Upper lobe of left lung (tissue), 4 donors: ENCODE results near the gene OSBPL8.

ENCODE experiments used
- POLR2A ChIP-seq, 4 donors: fragments of 450-650 bp; IDR thresholded peaks; one replicate each; pipeline ENCODE4 v1.5.1; 2016 to 2017; ENCODE audit warnings: antibody characterized with exemption in 4 of 4, mild to moderate bottlenecking in 2 of 4
- POLR2AphosphoS5 ChIP-seq, 2 donors: sonication (generic); formaldehyde crosslinking; IDR thresholded peaks; one replicate each; pipeline ENCODE4 v1.5.1; 2017; ENCODE audit warnings: antibody characterized with exemption in 2 of 2
- TF ChIP-seq, protein P1 (sequence below), 6 experiments: fragments of 450-650 bp in 4 of 6; fragments of 200-600 bp in 2 of 6; sonication (generic) in 2 of 6; IDR thresholded peaks; one replicate each; pipeline ENCODE4 v1.5.1; 2016 to 2019; ENCODE audit warnings: antibody characterized with exemption in 6 of 6

GRCh38 chr12:76586764-76587395 is 27.3 kb upstream of the OSBPL8 start:
- TF ChIP-seq, protein P1, sequence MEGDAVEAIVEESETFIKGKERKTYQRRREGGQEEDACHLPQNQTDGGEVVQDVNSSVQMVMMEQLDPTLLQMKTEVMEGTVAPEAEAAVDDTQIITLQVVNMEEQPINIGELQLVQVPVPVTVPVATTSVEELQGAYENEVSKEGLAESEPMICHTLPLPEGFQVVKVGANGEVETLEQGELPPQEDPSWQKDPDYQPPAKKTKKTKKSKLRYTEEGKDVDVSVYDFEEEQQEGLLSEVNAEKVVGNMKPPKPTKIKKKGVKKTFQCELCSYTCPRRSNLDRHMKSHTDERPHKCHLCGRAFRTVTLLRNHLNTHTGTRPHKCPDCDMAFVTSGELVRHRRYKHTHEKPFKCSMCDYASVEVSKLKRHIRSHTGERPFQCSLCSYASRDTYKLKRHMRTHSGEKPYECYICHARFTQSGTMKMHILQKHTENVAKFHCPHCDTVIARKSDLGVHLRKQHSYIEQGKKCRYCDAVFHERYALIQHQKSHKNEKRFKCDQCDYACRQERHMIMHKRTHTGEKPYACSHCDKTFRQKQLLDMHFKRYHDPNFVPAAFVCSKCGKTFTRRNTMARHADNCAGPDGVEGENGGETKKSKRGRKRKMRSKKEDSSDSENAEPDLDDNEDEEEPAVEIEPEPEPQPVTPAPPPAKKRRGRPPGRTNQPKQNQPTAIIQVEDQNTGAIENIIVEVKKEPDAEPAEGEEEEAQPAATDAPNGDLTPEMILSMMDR (IDR thresholded peaks at IDR 0.05) = peak; percentile 45 to 67 (median 52)
- TF ChIP-seq POLR2A (IDR thresholded peaks at IDR 0.05) = no peak
- TF ChIP-seq POLR2AphosphoS5 (IDR thresholded peaks at IDR 0.05) = no peak
